H9 (cell line): ENCODE results near the gene KCNIP4. TPM values are rescaled to one million over a fixed set of nuclear protein-coding genes. Genes with fewer than 3 reads are reported as not detected.

Source experiments
- DNase-seq: peaks from one replicate; pipeline ENCODE4 v3.0.0-alpha.2; 2017
- H2AFZ ChIP-seq: one replicate; pipeline ENCODE4 v1.6.1; 2013; ENCODE audit warnings: mild to moderate bottlenecking, low read length, control low read depth, moderate library complexity
- H2AK5ac ChIP-seq: 2 replicates; pipeline ENCODE4 v1.6.1; 2013; ENCODE audit warnings: low read length, control low read depth, mixed read lengths; ENCODE audit not compliant: insufficient read length
- H2BK120ac ChIP-seq: one replicate; pipeline ENCODE4 v1.6.1; 2013; ENCODE audit warnings: low read depth, mild to moderate bottlenecking, low read length, control low read depth, inconsistent platforms; ENCODE audit not compliant: poor library complexity, severe bottlenecking
- H2BK12ac ChIP-seq: 2 replicates; pipeline ENCODE4 v1.6.1; 2013; ENCODE audit warnings: low read length, control low read depth, mixed read lengths, low read depth; ENCODE audit not compliant: insufficient read length
- H2BK15ac ChIP-seq: 2 replicates; pipeline ENCODE4 v1.6.1; 2013; ENCODE audit warnings: low read depth, low read length, control low read depth
- H2BK20ac ChIP-seq: one replicate; pipeline ENCODE4 v1.6.1; 2013; ENCODE audit warnings: low read depth, mild to moderate bottlenecking, low read length, control low read depth, inconsistent platforms; ENCODE audit not compliant: poor library complexity, severe bottlenecking
- H2BK5ac ChIP-seq: 2 replicates; pipeline ENCODE4 v1.6.1; 2013; ENCODE audit warnings: low read length, control low read depth, mixed read lengths; ENCODE audit not compliant: insufficient read length
- H3K14ac ChIP-seq: 2 replicates; pipeline ENCODE4 v1.6.1; 2013; ENCODE audit warnings: low read length, control low read depth; ENCODE audit not compliant: insufficient read depth
- H3K18ac ChIP-seq: 2 replicates; pipeline ENCODE4 v1.6.1; 2013; ENCODE audit warnings: low read depth, mild to moderate bottlenecking, mixed read lengths, low read length, control low read depth; ENCODE audit not compliant: insufficient read length
- H3K23ac ChIP-seq: 2 replicates; pipeline ENCODE4 v1.6.1; 2013; ENCODE audit warnings: low read length, control low read depth, mixed read lengths, low read depth; ENCODE audit not compliant: insufficient read length
- H3K23me2 ChIP-seq: 2 replicates; pipeline ENCODE4 v1.6.1; 2013; ENCODE audit warnings: low read depth, mild to moderate bottlenecking, mixed read lengths, low read length, control low read depth; ENCODE audit not compliant: insufficient read length, poor library complexity, severe bottlenecking
- H3K27ac ChIP-seq: 2 replicates; pipeline ENCODE4 v1.5.1; 2013; ENCODE audit warnings: low read length, control low read depth, mixed read lengths, low read depth; ENCODE audit not compliant: insufficient read length
- H3K27me3 ChIP-seq: 2 replicates; pipeline ENCODE4 v1.6.1; 2013; ENCODE audit warnings: low read length, control low read depth, inconsistent platforms; ENCODE audit not compliant: insufficient read depth
- H3K4ac ChIP-seq: 2 replicates; pipeline ENCODE4 v1.6.1; 2013; ENCODE audit warnings: low read depth, mild to moderate bottlenecking, control low read depth, inconsistent platforms, low read length, moderate library complexity
- H3K4me1 ChIP-seq: 2 replicates; pipeline ENCODE4 v1.6.1; 2013; ENCODE audit warnings: low read length, control low read depth, inconsistent platforms; ENCODE audit not compliant: insufficient read depth
- H3K4me2 ChIP-seq: 2 replicates; pipeline ENCODE4 v1.6.1; 2013; ENCODE audit warnings: low read length, control low read depth, mixed read lengths; ENCODE audit not compliant: insufficient read length, insufficient read depth
- H3K56ac ChIP-seq: 2 replicates; pipeline ENCODE4 v1.6.1; 2013; ENCODE audit warnings: low read depth, mild to moderate bottlenecking, mixed read lengths, low read length, control low read depth; ENCODE audit not compliant: insufficient read length
- H3K79me1 ChIP-seq: 2 replicates; pipeline ENCODE4 v1.6.1; 2013; ENCODE audit warnings: low read depth, mild to moderate bottlenecking, moderate library complexity, low read length, control low read depth, inconsistent platforms; ENCODE audit not compliant: insufficient read depth, poor library complexity, severe bottlenecking
- H3K79me2 ChIP-seq: 2 replicates; pipeline ENCODE4 v1.6.1; 2013; ENCODE audit warnings: low read length, control low read depth, inconsistent platforms; ENCODE audit not compliant: insufficient read depth
- H3K9ac ChIP-seq: 2 replicates; pipeline ENCODE4 v1.6.1; 2013; ENCODE audit warnings: low read length, control low read depth, mixed read lengths; ENCODE audit not compliant: insufficient read length; ENCODE audit errors: extremely low read depth
- H3K9me3 ChIP-seq: one replicate; pipeline ENCODE4 v1.6.1; 2013; ENCODE audit warnings: low read depth, low read length, inconsistent platforms; ENCODE audit not compliant: control insufficient read depth
- H3T11ph ChIP-seq: one replicate; pipeline ENCODE4 v1.6.1; 2013; ENCODE audit warnings: mild to moderate bottlenecking, low read length, control low read depth, inconsistent platforms
- H4K20me1 ChIP-seq: one replicate; pipeline ENCODE4 v1.6.1; 2013; ENCODE audit not compliant: control insufficient read depth, insufficient read length, insufficient read depth
- H4K5ac ChIP-seq: 2 replicates; pipeline ENCODE4 v1.6.1; 2013; ENCODE audit warnings: low read depth, mild to moderate bottlenecking, mixed read lengths, low read length, control low read depth; ENCODE audit not compliant: insufficient read length
- H4K8ac ChIP-seq: replicated peaks from 2 replicates; pipeline ENCODE4 v1.6.1; 2013; ENCODE audit warnings: low read length, control low read depth, mixed read lengths, low read depth; ENCODE audit not compliant: insufficient read length
- H4K91ac ChIP-seq: 2 replicates; pipeline ENCODE4 v1.6.1; 2013; ENCODE audit warnings: low read depth, mild to moderate bottlenecking, moderate library complexity, mixed read lengths, low read length, control low read depth; ENCODE audit not compliant: insufficient read length
- H3K27ac Mint-ChIP-seq, 3 experiments: 2 replicates in 2 of 3; 3 replicates in 1 of 3; pipeline ENCODE4 v1.8.0; 2020 to 2021; ENCODE audit warnings: mixed read lengths in 3 of 3, mild to moderate bottlenecking in 1 of 3, moderate library complexity in 1 of 3
- H3K27me3 Mint-ChIP-seq: 2 replicates; pipeline ENCODE4 v1.8.0; 2021; ENCODE audit warnings: low read depth, mild to moderate bottlenecking, moderate library complexity, mixed read lengths
- H3K36me3 Mint-ChIP-seq, 3 experiments: 2 replicates in 2 of 3; 3 replicates in 1 of 3; pipeline ENCODE4 v1.8.0; 2020 to 2021; ENCODE audit warnings: low read depth in 3 of 3, mixed read lengths in 3 of 3; ENCODE audit not compliant: insufficient read depth in 1 of 3
- H3K4me1 Mint-ChIP-seq, 2 experiments: 2 replicates each; pipeline ENCODE4 v1.8.0; 2020; ENCODE audit warnings: mixed read lengths in 2 of 2
- H3K4me3 Mint-ChIP-seq, 2 experiments: 2 replicates in 1 of 2; 3 replicates in 1 of 2; pipeline ENCODE4 v1.8.0; 2020 to 2021; ENCODE audit warnings: mild to moderate bottlenecking in 2 of 2, mixed read lengths in 2 of 2, moderate library complexity in 1 of 2
- H3K9me3 Mint-ChIP-seq, 2 experiments: 2 replicates in 1 of 2; 3 replicates in 1 of 2; pipeline ENCODE4 v1.8.0; 2020; ENCODE audit warnings: mild to moderate bottlenecking in 2 of 2, mixed read lengths in 2 of 2, moderate library complexity in 1 of 2
- WGBS: extraction: QIAGEN DNeasy Blood & Tissue Kit; methylation state at CpG from one replicate; pipeline ENCODE4 v1.1.7; 2013; ENCODE audit warnings: missing lambda C conversion rate, low lambda C conversion rate, mixed read lengths; ENCODE audit not compliant: insufficient read length; ENCODE audit errors: extremely low coverage; 5-methylcytosine and 5-hydroxymethylcytosine counted together
- total RNA-seq: library from RNA; stranded (reverse); gene quantifications from 2 replicates; pipeline ENCODE4 v1.2.1, GENCODE V29; 2021
- TF ChIP-seq, protein P1 (sequence below): fragments of 200-600 bp; sonication (generic); conservative IDR thresholded peaks from 3 replicates; pipeline ENCODE4 v1.8.0; 2021; ENCODE audit warnings: antibody characterized with exemption, mild to moderate bottlenecking

The KCNIP4 gene
- total RNA-seq, 1 experiment from 2014 or later, result not detected

- no peak overlapping the region for H3K4me2 ChIP-seq
- no peak overlapping the region for H2BK5ac ChIP-seq
- H3T11ph ChIP-seq, result no peak overlapping the region
- H2BK15ac ChIP-seq, result no peak overlapping the region
- no peak overlapping the region for H3K14ac ChIP-seq
- H4K20me1 ChIP-seq, result no peaks in the 10 kb centered on the region
- H4K8ac ChIP-seq, result no peak overlapping the region
- H3K18ac ChIP-seq, result no peak overlapping the region
- no peak for DNase-seq
- TF ChIP-seq, protein P1, sequence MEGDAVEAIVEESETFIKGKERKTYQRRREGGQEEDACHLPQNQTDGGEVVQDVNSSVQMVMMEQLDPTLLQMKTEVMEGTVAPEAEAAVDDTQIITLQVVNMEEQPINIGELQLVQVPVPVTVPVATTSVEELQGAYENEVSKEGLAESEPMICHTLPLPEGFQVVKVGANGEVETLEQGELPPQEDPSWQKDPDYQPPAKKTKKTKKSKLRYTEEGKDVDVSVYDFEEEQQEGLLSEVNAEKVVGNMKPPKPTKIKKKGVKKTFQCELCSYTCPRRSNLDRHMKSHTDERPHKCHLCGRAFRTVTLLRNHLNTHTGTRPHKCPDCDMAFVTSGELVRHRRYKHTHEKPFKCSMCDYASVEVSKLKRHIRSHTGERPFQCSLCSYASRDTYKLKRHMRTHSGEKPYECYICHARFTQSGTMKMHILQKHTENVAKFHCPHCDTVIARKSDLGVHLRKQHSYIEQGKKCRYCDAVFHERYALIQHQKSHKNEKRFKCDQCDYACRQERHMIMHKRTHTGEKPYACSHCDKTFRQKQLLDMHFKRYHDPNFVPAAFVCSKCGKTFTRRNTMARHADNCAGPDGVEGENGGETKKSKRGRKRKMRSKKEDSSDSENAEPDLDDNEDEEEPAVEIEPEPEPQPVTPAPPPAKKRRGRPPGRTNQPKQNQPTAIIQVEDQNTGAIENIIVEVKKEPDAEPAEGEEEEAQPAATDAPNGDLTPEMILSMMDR, result no peak
- no peaks in the 10 kb centered on the region for H3K4me1 ChIP-seq
- H3K9me3 ChIP-seq, result no peaks in the 10 kb centered on the region
- Mint-ChIP-seq H3K27ac (no peak overlapping the region), H3K36me3 (no peaks in the 10 kb centered on the region), H3K27me3 (no peaks in the 10 kb centered on the region; the same call in 1 of the 2 replicates), H3K4me3 (no peak overlapping the region), H3K9me3 (no peaks in the 10 kb centered on the region; a peak in 1 of 5 replicates), H3K4me1 (no peaks in the 10 kb centered on the region)
- no peak overlapping the region for H4K5ac ChIP-seq
- H2BK12ac ChIP-seq, result no peak overlapping the region
- H3K9ac ChIP-seq, result no peak overlapping the region
- H3K4ac ChIP-seq, result no peak overlapping the region
- H3K27me3 ChIP-seq, result no peaks in the 10 kb centered on the region
- no peak overlapping the region for H3K27ac ChIP-seq
- H2AFZ ChIP-seq, result no peak overlapping the region
- H3K23ac ChIP-seq, result no peak overlapping the region
- WGBS, result no CpG with 5 or more reads among the region's 4 CpGs
- no peak overlapping the region for H4K91ac ChIP-seq
- H2BK20ac ChIP-seq, result no peak overlapping the region
- no peak overlapping the region for H3K56ac ChIP-seq
- H3K79me1 ChIP-seq, result no peaks in the 10 kb centered on the region
- no peaks in the 10 kb centered on the region for H3K79me2 ChIP-seq
- H2AK5ac ChIP-seq, result no peak overlapping the region
- H3K23me2 ChIP-seq, result no peaks in the 10 kb centered on the region
- H2BK120ac ChIP-seq, result no peak overlapping the region
Measured at GRCh38 chr4:21009956-21010355, 938.6 kb downstream of the KCNIP4 start.
